Stimulated activated CD8-positive, alpha-beta memory T cell treated with anti-CD3 and anti-CD28 coated beads, Interleukin-4, amount 100 ng/mL, for 48 hours (primary cell): ENCODE measurements around the gene ANO7.

Experiments
- DNase-seq: peaks from one replicate; pipeline ENCODE4 v3.0.0-alpha.2; 2020

ANO7 gene

GRCh38 chr2:241159116-241159515 is 29.4 kb upstream of the ANO7 start:
- no peak for DNase-seq

DNA sequence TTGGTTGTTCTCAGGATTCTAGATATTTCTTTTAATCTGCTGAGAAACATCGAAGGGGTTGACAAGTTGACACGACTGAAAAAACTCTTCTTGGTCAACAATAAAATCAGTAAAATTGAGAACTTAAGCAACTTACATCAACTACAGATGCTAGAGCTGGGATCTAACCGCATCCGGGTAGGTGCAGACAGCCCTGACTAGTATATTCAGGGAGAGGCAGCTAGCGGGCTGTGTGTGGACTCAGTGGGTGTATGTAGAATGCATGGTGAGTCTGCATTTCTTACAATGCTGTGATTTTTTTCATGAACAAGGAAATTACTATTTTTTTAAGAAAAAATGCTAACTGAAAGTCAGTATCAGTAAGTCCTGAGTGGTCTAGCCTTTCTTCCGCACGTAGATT is 28.2 kb upstream of the ANO7 start:
- no peak for DNase-seq

DNA sequence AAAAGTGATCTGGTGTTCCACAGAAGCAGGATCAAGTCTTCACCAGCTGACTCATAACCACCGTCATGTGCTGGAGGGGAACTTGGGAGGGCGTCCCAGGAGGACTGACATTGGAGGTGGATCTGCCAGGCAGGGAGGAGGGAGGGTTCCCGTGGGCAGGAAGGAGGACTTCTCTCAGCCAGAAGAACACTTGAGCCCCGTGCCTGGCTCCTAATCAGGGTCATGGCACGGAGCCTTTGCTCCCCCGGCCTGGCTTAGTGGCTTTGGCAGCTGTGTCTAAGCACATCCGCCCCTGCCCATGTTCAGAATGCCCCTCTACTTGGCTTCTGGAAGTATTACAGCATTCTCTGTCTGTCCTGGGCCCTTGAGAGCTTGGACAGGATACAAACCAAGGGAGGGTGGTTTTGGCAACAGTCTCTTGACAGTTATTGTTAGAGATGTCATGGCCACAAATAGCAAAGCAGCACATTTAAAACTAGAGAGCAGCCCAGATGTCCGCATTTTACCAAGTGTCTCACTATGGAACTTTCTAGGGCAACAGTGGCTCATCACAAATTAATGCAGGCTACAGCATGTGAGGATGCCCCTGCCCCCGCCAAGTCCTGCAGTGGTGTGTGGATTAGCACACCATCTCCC is 26.7 kb upstream of the ANO7 start:
- no peak for DNase-seq

GRCh38 chr2:241163601-241164118 is 24.8 kb upstream of the ANO7 start:
- no peak for DNase-seq

DNA sequence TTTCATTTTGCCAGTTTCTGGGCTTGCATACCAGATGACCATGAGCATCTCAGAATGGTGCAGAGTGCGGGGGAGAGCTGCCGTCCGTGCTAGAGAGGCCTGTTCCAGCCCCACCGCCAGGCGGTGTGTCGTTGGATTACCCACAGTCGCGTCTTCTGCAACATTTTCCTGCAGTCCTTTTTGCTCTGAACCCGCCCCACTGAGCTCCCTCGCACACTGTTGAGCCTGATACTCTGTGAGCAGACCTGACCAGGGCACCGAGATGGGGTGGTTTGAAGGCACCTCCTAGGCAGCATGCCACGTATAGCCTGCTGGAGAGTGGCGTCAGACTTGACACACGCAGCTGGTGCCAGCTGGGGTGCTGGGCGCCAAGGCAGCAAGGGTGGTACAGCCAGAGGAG is 20.1 kb upstream of the ANO7 start:
- no peak for DNase-seq

GRCh38 chr2:241173557-241173956 is 14.9 kb upstream of the ANO7 start:
- no peak for DNase-seq

DNA sequence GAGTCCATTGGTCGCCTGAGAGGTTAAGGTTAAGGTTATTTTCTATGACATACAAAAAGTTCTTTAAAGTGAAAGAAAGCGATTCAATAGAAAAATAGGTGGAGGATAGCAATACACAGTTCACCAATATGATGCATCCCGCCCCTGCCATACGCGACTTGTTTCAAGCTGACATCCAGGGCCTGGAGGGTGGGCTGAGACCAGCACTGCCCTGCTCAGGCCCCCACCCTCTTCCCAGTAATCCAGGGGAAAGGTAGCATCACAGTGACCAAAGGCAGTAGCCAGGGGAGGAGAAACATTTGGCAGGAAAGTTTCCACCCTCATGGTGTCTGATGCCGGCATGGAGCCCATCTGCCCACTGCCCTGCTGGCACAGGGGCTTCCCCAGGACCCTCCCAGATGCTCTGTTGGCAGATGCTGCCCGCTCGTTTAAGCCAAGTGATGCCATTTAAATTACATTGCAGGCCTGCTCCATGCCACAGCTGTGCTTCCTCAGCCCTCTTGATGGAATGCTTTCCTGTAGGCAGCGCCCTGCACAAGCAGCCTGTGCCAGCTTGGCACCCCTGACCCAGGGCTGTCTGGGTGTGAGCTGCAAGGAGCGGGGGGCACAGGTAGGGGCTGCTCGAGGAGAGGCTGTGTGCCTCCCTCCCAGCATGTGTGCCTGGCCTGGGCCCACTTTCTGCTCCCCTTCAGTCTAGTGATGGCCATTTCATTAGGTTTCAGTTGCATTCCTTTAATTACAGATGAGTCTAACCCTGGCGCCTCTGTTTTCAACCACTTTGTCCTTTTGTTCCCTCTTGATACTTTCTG is 10.7 kb upstream of the ANO7 start:
- DNase-seq, result no peak

- DNase-seq, result no peak
Observed at GRCh38 chr2:241178961-241179360, 9.5 kb upstream of the ANO7 start.

DNA sequence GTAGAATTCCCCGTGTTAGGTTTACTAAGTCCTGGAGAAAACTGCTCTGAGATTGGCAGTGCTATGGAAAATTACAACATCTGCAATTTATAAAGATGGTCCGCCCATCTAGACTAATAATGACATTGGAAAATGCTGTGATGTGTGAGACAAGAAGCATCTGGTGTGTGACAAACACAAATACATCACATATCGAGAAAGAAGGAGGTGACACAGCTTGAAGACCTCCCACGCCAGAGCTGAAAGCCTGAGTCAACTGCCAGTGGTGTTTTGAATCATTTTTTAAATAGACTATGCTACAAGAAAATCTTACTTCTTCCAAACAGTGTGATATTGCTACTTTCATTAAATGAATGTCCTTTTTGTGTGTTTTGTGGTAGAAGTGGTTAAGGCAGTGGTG is 8.6 kb upstream of the ANO7 start:
- DNase-seq, result peak; percentile 51

GRCh38 chr2:241180495-241180894 is 8.0 kb upstream of the ANO7 start:
- DNase-seq, result no peak

GRCh38 chr2:241182126-241182525 is 6.4 kb upstream of the ANO7 start:
- DNase-seq, result no peak

DNA sequence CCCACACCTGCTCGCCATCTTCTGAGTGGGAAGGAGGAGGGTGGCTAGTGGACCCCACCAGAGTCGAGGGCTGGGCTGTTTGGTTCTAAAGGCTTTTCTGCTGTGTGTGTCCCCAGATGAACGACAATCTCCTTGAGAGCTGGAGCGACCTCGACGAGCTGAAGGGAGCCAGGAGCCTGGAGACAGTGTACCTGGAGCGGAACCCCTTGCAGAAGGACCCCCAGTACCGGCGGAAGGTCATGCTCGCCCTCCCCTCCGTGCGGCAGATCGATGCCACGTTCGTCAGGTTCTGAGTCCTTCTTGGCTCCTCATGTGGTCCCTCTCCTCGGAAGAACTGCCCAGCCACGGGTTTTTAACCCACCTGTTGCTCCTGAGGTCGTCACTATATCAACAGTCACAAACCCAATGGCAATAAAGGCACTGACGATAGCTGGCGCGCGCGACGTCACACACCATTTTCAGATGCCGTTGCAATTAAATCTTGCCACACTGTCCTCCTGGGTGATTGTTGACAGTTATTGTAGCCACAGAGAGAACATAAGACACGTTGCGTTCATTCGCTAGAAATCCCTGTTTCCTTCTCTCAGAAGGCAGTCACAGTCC is 5.8 kb upstream of the ANO7 start:
- DNase-seq, result no peak

GRCh38 chr2:241183221-241183620 is 5.3 kb upstream of the ANO7 start:
- DNase-seq, result no peak

GRCh38 chr2:241184901-241185300 is 3.6 kb upstream of the ANO7 start:
- DNase-seq, result no peak

DNA sequence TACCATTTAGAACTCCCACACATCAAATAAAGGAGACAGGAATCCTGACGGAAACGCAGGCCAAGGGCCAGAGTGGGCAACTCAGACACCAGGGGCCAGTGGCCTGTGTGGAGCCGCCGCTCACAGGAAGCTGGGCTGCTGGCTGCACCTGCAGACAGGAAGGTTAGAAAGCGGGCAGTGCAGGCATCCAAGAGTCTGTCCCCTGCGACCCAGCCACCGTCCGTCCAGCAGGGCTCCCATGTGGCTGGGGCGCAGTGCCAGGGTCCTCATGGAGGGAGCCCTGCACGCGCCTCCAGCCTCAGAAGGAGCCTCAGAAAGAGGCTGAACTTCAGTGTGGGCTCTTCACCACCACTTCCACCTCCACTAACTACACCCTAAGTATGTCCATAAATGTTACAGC is 2.5 kb upstream of the ANO7 start:
- no peak for DNase-seq

DNA sequence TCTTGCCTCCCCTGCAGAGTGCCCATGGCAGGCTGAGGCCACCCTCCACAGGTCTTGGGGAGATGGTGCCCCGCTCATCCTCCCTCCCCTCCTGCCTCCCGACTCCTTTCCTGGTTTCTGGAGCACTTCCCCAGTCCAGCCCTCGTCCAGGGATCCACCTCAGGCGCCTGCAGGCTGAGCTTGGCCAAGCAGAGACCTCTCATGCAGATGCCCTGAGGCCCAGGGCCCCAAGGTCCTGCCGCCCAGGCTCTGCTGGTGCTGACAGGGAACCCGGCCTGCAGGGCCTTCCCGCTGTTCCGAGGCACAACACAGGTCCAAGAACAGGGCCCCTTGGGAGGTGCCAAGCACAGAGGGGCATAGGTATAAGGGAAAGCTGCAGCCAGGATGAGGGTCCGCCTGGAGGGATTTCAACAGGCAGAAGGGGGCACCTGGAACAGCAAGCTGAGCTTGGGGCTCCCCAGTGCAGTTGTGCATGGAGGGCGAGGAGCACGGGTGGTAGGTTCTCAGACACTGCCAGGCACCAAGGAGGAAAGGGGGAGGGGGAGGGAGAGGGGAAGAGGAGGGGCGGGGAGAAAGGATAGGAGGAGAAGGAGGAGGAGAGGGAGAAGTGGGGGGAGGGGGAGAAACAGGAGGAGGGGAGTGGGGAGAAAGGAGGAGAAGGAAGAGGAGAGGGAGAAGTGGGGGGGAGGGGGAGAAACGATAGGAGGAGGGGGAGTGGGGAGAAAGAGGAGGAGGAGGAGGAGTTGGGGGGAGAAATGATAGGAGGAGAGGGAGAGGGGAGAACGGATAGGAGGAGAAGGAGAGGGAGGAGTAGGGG is 1.2 kb upstream of the ANO7 start:
- DNase-seq, result no peak

DNA sequence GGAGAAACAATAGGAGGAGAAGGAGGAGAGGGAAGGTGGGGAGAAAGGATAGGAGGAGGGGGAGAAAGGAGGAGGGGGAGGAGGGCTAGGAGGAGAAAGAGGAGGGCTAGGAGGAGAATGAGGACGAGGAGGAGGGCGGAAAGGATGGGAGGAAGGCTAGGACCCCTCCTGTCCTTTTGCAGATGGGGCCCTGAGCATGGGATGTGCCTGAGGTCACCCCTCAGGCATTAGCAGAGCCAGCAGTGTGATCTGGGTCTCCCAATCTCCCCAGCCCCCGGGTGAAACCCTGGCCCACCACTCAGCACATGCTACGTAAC is 601 bp upstream of the ANO7 start:
- no peak for DNase-seq

DNA sequence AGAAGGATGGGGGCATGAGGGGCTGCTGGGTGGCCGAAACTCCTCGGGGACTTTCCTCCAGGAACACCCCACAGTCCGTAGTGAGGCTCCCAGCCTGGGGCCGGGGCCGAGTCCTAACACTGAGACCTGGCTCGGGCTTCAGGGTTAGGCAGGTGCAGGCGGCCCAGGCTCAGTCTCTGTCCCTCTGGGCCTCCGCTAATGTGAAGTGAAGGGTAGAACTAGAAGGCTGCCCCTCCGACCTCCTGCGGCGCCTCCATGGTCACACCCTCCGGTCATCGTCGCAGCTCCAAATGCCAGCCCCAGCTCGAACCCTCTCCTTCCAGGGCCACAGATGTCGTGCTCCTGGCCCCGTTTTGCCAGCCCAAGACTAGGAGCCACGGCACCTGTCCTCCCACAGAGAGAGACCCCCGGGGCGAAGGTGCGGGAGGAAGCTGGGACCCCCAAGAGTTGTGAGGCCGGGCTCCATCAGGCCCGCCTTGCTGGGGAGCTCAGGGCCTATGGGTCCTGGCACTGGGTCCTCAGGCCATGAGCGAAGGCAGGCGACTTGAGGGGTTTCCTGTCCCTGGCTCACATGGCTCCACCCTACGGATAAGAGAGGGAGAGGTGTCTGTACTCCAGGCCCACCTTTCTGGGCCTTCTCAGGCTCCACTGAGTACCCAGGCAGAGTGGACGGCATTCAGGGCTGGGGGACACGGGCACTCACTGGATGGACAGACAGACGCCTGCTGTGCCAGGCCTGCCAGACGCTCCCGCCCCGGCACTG is 797 bp downstream of the ANO7 start:
- no peak for DNase-seq

DNA sequence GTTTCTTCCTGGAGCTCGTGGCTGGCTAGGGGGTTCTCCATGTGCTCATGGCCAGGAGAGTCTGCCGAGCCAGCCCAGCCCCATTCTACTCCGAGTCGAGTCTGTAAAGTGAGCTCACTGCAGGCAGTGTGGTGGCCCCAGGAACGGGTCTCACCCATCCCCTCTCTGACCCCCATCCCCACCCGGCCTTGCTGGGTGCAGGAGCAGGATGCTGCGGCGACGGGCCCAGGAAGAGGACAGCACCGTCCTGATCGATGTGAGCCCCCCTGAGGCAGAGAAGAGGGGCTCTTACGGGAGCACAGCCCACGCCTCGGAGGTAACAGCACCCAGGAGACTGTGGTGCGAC is 1.4 kb downstream of the ANO7 start:
- no peak for DNase-seq

GRCh38 chr2:241190291-241190981 is 2.0 kb downstream of the ANO7 start:
- DNase-seq, result no peak

GRCh38 chr2:241191081-241191480 is 2.6 kb downstream of the ANO7 start:
- DNase-seq, result no peak

GRCh38 chr2:241193271-241193670 is 4.8 kb downstream of the ANO7 start:
- DNase-seq, result no peak
